MM.1S (cell line): ENCODE measurements around the gene APLNR.

Source experiments
- DNase-seq: peaks from one replicate; pipeline ENCODE4 v3.0.0-alpha.2; 2015
- H2AFZ ChIP-seq: fragments of 300-600 bp; sonication (generic); 2 replicates; pipeline ENCODE4 v1.6.0; 2016; ENCODE audit warnings: antibody characterized with exemption, low read length
- H3F3A ChIP-seq: fragments of 300-600 bp; sonication (generic); 2 replicates; pipeline ENCODE4 v1.6.1; 2016; ENCODE audit warnings: mild to moderate bottlenecking, antibody characterized with exemption, low read length, moderate library complexity, mixed read lengths; ENCODE audit not compliant: insufficient read depth
- H3K27ac ChIP-seq: fragments of 300-600 bp; sonication (generic); 2 replicates; pipeline ENCODE4 v1.5.1; 2016; ENCODE audit warnings: mild to moderate bottlenecking, low read length
- H3K27me3 ChIP-seq: fragments of 300-600 bp; sonication (generic); replicated peaks from 2 replicates; pipeline ENCODE4 v1.6.0; 2016; ENCODE audit warnings: low read length; ENCODE audit not compliant: insufficient read depth
- H3K36me3 ChIP-seq: fragments of 300-600 bp; sonication (generic); replicated peaks from 2 replicates; pipeline ENCODE4 v1.6.1; 2016; ENCODE audit warnings: mild to moderate bottlenecking, low read length, mixed read lengths; ENCODE audit not compliant: insufficient read depth
- H3K4me1 ChIP-seq: fragments of 300-600 bp; sonication (generic); 2 replicates; pipeline ENCODE4 v1.6.1; 2016; ENCODE audit warnings: low read length, mixed read lengths
- H3K4me2 ChIP-seq: fragments of 300-600 bp; sonication (generic); 2 replicates; pipeline ENCODE4 v1.6.0; 2016; ENCODE audit warnings: low read depth, low read length
- H3K4me3 ChIP-seq: fragments of 300-600 bp; sonication (generic); 2 replicates; pipeline ENCODE4 v1.5.1; 2016; ENCODE audit warnings: low read length, mixed read lengths
- H3K79me2 ChIP-seq: fragments of 300-600 bp; sonication (generic); 2 replicates; pipeline ENCODE4 v1.6.1; 2016; ENCODE audit warnings: mixed run types, low read length, mixed read lengths
- H3K9ac ChIP-seq: fragments of 300-600 bp; sonication (generic); 2 replicates; pipeline ENCODE4 v1.6.1; 2016; ENCODE audit warnings: low read length, mixed read lengths
- H3K9me2 ChIP-seq: fragments of 300-600 bp; sonication (generic); replicated peaks from 2 replicates; pipeline ENCODE4 v1.6.1; 2016; ENCODE audit warnings: mild to moderate bottlenecking, low read length, mixed read lengths; ENCODE audit not compliant: insufficient read depth
- H3K9me3 ChIP-seq: fragments of 300-600 bp; sonication (generic); replicated peaks from 2 replicates; pipeline ENCODE4 v1.6.1; 2016; ENCODE audit warnings: mild to moderate bottlenecking, low read length, mixed read lengths; ENCODE audit not compliant: insufficient read depth
- H4K20me1 ChIP-seq: fragments of 300-600 bp; sonication (generic); 2 replicates; pipeline ENCODE4 v1.6.1; 2016; ENCODE audit warnings: mild to moderate bottlenecking, low read length, moderate library complexity, mixed read lengths; ENCODE audit not compliant: insufficient read depth
- CTCF ChIP-seq: fragments of 300-600 bp; sonication (generic); IDR thresholded peaks from 2 replicates; pipeline ENCODE4 v1.5.1; 2016; ENCODE audit warnings: antibody characterized with exemption, low read length, mixed read lengths
- EZH2 ChIP-seq: fragments of 300-600 bp; sonication (generic); optimal IDR thresholded peaks from 2 replicates; pipeline ENCODE3; 2017; ENCODE audit warnings: low read depth, mild to moderate bottlenecking, antibody characterized with exemption, low read length, mixed read lengths
- EZH2phosphoT487 ChIP-seq: fragments of 300-600 bp; sonication (generic); IDR thresholded peaks from 2 replicates; pipeline ENCODE4 v1.6.1; 2018; ENCODE audit warnings: antibody characterized with exemption, low read length

The APLNR gene

GRCh38 chr11:57216463-57216862 lies 20.6 kb downstream of the APLNR start:
- no peaks in the 10 kb centered on the region for H4K20me1 ChIP-seq
- no peaks in the 10 kb centered on the region for H3K27me3 ChIP-seq
- no peaks in the 10 kb centered on the region for H3K9me3 ChIP-seq
- H3K36me3 ChIP-seq = no peaks in the 10 kb centered on the region
- H3K9me2 ChIP-seq = no peaks in the 10 kb centered on the region
- H2AFZ ChIP-seq = no peak overlapping the region
- H3F3A ChIP-seq = no peaks in the 10 kb centered on the region
- no peak for DNase-seq
- TF ChIP-seq EZH2phosphoT487 = no peak
- no peak for TF ChIP-seq CTCF
- TF ChIP-seq EZH2 = no peak
- no peak overlapping the region for H3K27ac ChIP-seq
- H3K9ac ChIP-seq = no peak overlapping the region
- no peak overlapping the region for H3K4me3 ChIP-seq
- no peak overlapping the region for H3K4me2 ChIP-seq
- H3K4me1 ChIP-seq = no peaks in the 10 kb centered on the region
- no peaks in the 10 kb centered on the region for H3K79me2 ChIP-seq

DNA sequence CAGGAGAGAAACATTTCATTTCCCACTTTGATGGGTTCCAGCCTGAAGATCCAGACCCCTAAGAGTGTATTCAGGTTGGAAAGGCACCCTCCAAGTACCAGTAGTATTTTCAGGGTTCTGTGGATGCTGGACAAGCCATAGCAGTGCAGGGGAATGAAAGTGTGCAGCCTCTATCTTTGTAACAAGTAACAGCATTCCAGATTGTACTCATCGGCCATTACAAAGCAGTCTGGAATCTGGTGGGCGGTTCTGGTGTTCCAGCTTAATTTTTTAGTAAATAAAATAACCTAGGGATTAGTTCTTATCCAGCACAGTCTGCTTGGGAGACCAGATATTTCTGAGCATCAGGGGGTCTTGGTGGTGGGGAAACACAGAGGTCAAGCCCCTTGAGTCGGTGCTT lies 22.6 kb downstream of the APLNR start:
- H3K79me2 ChIP-seq = no peaks in the 10 kb centered on the region
- H3K9ac ChIP-seq = no peak overlapping the region
- no peak overlapping the region for H3K4me3 ChIP-seq
- no peak overlapping the region for H3K27ac ChIP-seq
- H3K9me2 ChIP-seq = no peaks in the 10 kb centered on the region
- no peak overlapping the region for H2AFZ ChIP-seq
- no peak for DNase-seq
- H3K36me3 ChIP-seq = no peaks in the 10 kb centered on the region
- no peaks in the 10 kb centered on the region for H3K27me3 ChIP-seq
- TF ChIP-seq CTCF (no peak), EZH2 (no peak), EZH2phosphoT487 (no peak)
- no peaks in the 10 kb centered on the region for H4K20me1 ChIP-seq
- H3K9me3 ChIP-seq = no peaks in the 10 kb centered on the region
- no peak overlapping the region for H3K4me2 ChIP-seq
- H3F3A ChIP-seq = no peaks in the 10 kb centered on the region
- H3K4me1 ChIP-seq = no peaks in the 10 kb centered on the region

DNA sequence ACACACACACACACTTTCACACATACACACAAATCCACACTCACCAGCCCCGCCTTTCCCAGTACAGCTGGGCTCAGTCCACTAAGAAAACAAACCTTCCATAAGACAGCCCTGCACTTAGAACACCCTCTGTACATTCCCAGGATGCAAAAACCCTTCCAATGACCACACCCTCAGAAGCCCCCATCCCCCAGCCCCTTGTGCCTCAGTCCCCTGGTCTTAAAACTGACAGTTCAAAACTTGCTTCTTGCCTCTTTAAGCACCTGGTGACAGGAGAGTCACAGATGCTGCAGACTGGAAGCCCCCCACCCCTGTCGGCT lies 23.0 kb downstream of the APLNR start:
- H3K9me2 ChIP-seq = no peaks in the 10 kb centered on the region
- H3K9ac ChIP-seq = no peak overlapping the region
- no peak overlapping the region for H3K4me2 ChIP-seq
- no peaks in the 10 kb centered on the region for H3K79me2 ChIP-seq
- no peaks in the 10 kb centered on the region for H3K36me3 ChIP-seq
- no peak overlapping the region for H2AFZ ChIP-seq
- DNase-seq = no peak
- no peak overlapping the region for H3K27ac ChIP-seq
- no peaks in the 10 kb centered on the region for H4K20me1 ChIP-seq
- TF ChIP-seq CTCF (no peak), EZH2 (no peak), EZH2phosphoT487 (no peak)
- H3F3A ChIP-seq = no peaks in the 10 kb centered on the region
- no peaks in the 10 kb centered on the region for H3K4me1 ChIP-seq
- no peaks in the 10 kb centered on the region for H3K27me3 ChIP-seq
- H3K4me3 ChIP-seq = no peak overlapping the region
- H3K9me3 ChIP-seq = no peaks in the 10 kb centered on the region
